Stimulated activated CD8-positive, alpha-beta memory T cell treated with anti-CD3 and anti-CD28 coated beads, Interleukin-7, amount 100 ng/mL, for 1 hour (primary cell): ENCODE measurements around the gene EGR1.
A peak's percentile ranks its signal among the peaks of the same experiment; 100 is the strongest.

Experiments used
- DNase-seq, 2 donors: peaks; one replicate each; pipeline ENCODE4 v3.0.0-alpha.2; 2020; ENCODE audit warnings: low read depth in 2 of 2

Gene EGR1

GRCh38 chr5:138465261-138466124 lies at the start of gene EGR1:
Gene EGR1 (plus strand): TSS chr5:138465479. CDS start chr5:138465762, 283 bp downstream.
- DNase-seq, result peak; percentile 87 to 90

- no peak for DNase-seq
These were observed 46.8 kb upstream of the EGR1 start for GRCh38 chr5:138418444-138418843.

- DNase-seq, result no peak
These were observed 40.2 kb upstream of the EGR1 start for GRCh38 chr5:138425079-138425478.

GRCh38 chr5:138435943-138436342 lies 29.3 kb upstream of the EGR1 start:
- no peak for DNase-seq

- no peak for DNase-seq
These were observed 27.1 kb upstream of the EGR1 start for GRCh38 chr5:138438003-138438723.

- peak in 1 of 2 donors; percentile 15 for DNase-seq
These were observed 26.4 kb upstream of the EGR1 start, which contains the start of gene REEP2 for GRCh38 chr5:138438724-138439476. Gene REEP2 (plus strand): TSS chr5:138439057. CDS start chr5:138439209, 152 bp downstream.

- DNase-seq, result no peak
These were observed 25.7 kb upstream of the EGR1 start for GRCh38 chr5:138439477-138440158.

GRCh38 chr5:138440159-138441073 lies 24.9 kb upstream of the EGR1 start:
- DNase-seq, result no peak

- no peak for DNase-seq
These were observed 24.1 kb upstream of the EGR1 start for GRCh38 chr5:138441221-138441620.

- DNase-seq, result no peak
These were observed 21.1 kb upstream of the EGR1 start for GRCh38 chr5:138444078-138444773.

GRCh38 chr5:138444774-138445546 lies 20.3 kb upstream of the EGR1 start:
- no peak for DNase-seq

GRCh38 chr5:138445547-138446271 lies 19.6 kb upstream of the EGR1 start:
- no peak for DNase-seq

- DNase-seq, result no peak
These were observed 17.2 kb upstream of the EGR1 start for GRCh38 chr5:138448070-138448469.

GRCh38 chr5:138448481-138449398 lies 16.5 kb upstream of the EGR1 start:
- DNase-seq, result no peak

- DNase-seq, result peak; percentile 53 to 59
These were observed 15.6 kb upstream of the EGR1 start for GRCh38 chr5:138449501-138450239.

- DNase-seq, result no peak
These were observed 14.3 kb upstream of the EGR1 start for GRCh38 chr5:138450971-138451370.

GRCh38 chr5:138452720-138453119 lies 12.6 kb upstream of the EGR1 start:
- no peak for DNase-seq
